OCI-LY3 (cell line): ENCODE measurements around the gene BRSK2.

Experiments used
- H2AFZ ChIP-seq: fragments of 200-600, 300-600 bp; shearing (Covaris generic); 2 replicates; pipeline ENCODE4 v1.6.0; 2014; ENCODE audit warnings: antibody characterized with exemption, low read depth, low read length
- H3K27ac ChIP-seq: fragments of 200-600, 300-600 bp; sonication (generic); 2 replicates; pipeline ENCODE4 v1.5.1; 2014; ENCODE audit warnings: mild to moderate bottlenecking, low read length, moderate library complexity, mixed read lengths
- H3K27me3 ChIP-seq: fragments of 200-600, 300-600 bp; sonication (generic); 2 replicates; pipeline ENCODE4 v1.6.1; 2014; ENCODE audit warnings: low read depth, low read length, mixed read lengths
- H3K36me3 ChIP-seq: fragments of 200-600, 300-600 bp; sonication (generic); replicated peaks from 2 replicates; pipeline ENCODE3; 2014; ENCODE audit warnings: low read depth, low read length, mixed read lengths
- H3K4me1 ChIP-seq: fragments of 300-600, 200-600 bp; sonication (generic); 2 replicates; pipeline ENCODE4 v1.6.1; 2014; ENCODE audit warnings: low read length, mixed read lengths
- H3K4me2 ChIP-seq: fragments of 200-600, 300-600 bp; sonication (generic); 2 replicates; pipeline ENCODE4 v1.6.1; 2014; ENCODE audit warnings: low read length, mixed read lengths
- H3K4me3 ChIP-seq: fragments of 300-600, 200-600 bp; sonication (generic); 2 replicates; pipeline ENCODE4 v1.5.1; 2014; ENCODE audit warnings: antibody characterized with exemption, mild to moderate bottlenecking, low read length, moderate library complexity
- H3K79me2 ChIP-seq: fragments of 300-600, 200-600 bp; shearing (Covaris generic); 2 replicates; pipeline ENCODE4 v1.6.1; 2014; ENCODE audit warnings: mild to moderate bottlenecking, low read length, mixed read lengths
- H3K9ac ChIP-seq: fragments of 300-600, 200-600 bp; shearing (Covaris generic); 2 replicates; pipeline ENCODE4 v1.6.0; 2014; ENCODE audit warnings: mild to moderate bottlenecking, low read length, moderate library complexity
- H3K9me3 ChIP-seq: fragments of 200-600, 300-600 bp; shearing (Covaris generic); 2 replicates; pipeline ENCODE4 v1.6.1; 2014; ENCODE audit warnings: low read length, mixed read lengths; ENCODE audit not compliant: insufficient read depth
- H4K20me1 ChIP-seq: fragments of 200-600, 300-600 bp; sonication (generic); 2 replicates; pipeline ENCODE4 v1.6.1; 2016; ENCODE audit warnings: low read length, mixed read lengths; ENCODE audit not compliant: insufficient read depth
- CTCF ChIP-seq: fragments of 200-600, 300-600 bp; sonication (generic); IDR thresholded peaks from 2 replicates; pipeline ENCODE4 v1.5.1; 2014; ENCODE audit warnings: antibody characterized with exemption, low read length, low read depth
- EZH2phosphoT487 ChIP-seq: fragments of 200-600 bp; shearing (Covaris generic); IDR thresholded peaks from 2 replicates; pipeline ENCODE4 v1.6.1; 2018; ENCODE audit warnings: antibody characterized with exemption, mixed run types, low read depth

Gene BRSK2

GRCh38 chr11:1382429-1382828 is 7.3 kb upstream of the BRSK2 start:
- Histone ChIP-seq H3K4me1 (peaks cover 8% of the 10 kb centered on the region), H3K36me3 (no peaks in the 10 kb centered on the region), H3K9me3 (no peaks in the 10 kb centered on the region), H3K4me2 (peak overlapping the region; percentile 80), H3K27ac (no peak overlapping the region), H3K79me2 (no peaks in the 10 kb centered on the region), H2AFZ (peak overlapping the region; percentile 69; the same call in 1 of the 2 replicates), H4K20me1 (no peaks in the 10 kb centered on the region), H3K27me3 (no peaks in the 10 kb centered on the region), H3K9ac (peak overlapping the region; percentile 77; the same call in 1 of the 2 replicates), H3K4me3 (peak overlapping the region; percentile 81)
- no peak for TF ChIP-seq CTCF
- no peak for TF ChIP-seq EZH2phosphoT487

- Histone ChIP-seq H3K9ac (peak overlapping the region; percentile 77), H3K4me3 (peak overlapping the region; percentile 81), H3K36me3 (no peaks in the 10 kb centered on the region), H4K20me1 (no peaks in the 10 kb centered on the region), H3K27me3 (no peaks in the 10 kb centered on the region), H3K27ac (peak overlapping the region; percentile 68), H2AFZ (peak overlapping the region; percentile 75; the same call in 1 of the 2 replicates), H3K4me2 (peak overlapping the region; percentile 80), H3K79me2 (no peaks in the 10 kb centered on the region), H3K9me3 (no peaks in the 10 kb centered on the region), H3K4me1 (peaks cover 8% of the 10 kb centered on the region)
- TF ChIP-seq EZH2phosphoT487 (no peak), CTCF (no peak)
Measured at GRCh38 chr11:1382831-1383607, 6.7 kb upstream of the BRSK2 start.

- no peaks in the 10 kb centered on the region for H3K36me3 ChIP-seq
- peaks cover 8% of the 10 kb centered on the region for H3K4me1 ChIP-seq
- TF ChIP-seq EZH2phosphoT487: no peak
- no peak for TF ChIP-seq CTCF
- H4K20me1 ChIP-seq: no peaks in the 10 kb centered on the region
- no peaks in the 10 kb centered on the region for H3K27me3 ChIP-seq
- H3K79me2 ChIP-seq: no peaks in the 10 kb centered on the region
- H3K4me2 ChIP-seq: no peak overlapping the region
- no peak overlapping the region for H2AFZ ChIP-seq
- no peak overlapping the region for H3K9ac ChIP-seq
- H3K9me3 ChIP-seq: no peaks in the 10 kb centered on the region
- no peak overlapping the region for H3K27ac ChIP-seq
- H3K4me3 ChIP-seq: no peak overlapping the region
Measured at GRCh38 chr11:1384199-1384970, 5.3 kb upstream of the BRSK2 start.

GRCh38 chr11:1387521-1387920 is 2.2 kb upstream of the BRSK2 start:
- no peaks in the 10 kb centered on the region for H4K20me1 ChIP-seq
- H3K79me2 ChIP-seq: no peaks in the 10 kb centered on the region
- H3K9me3 ChIP-seq: no peaks in the 10 kb centered on the region
- no peak overlapping the region for H3K4me3 ChIP-seq
- no peaks in the 10 kb centered on the region for H3K36me3 ChIP-seq
- no peak overlapping the region for H2AFZ ChIP-seq
- no peak overlapping the region for H3K4me2 ChIP-seq
- H3K27ac ChIP-seq: no peak overlapping the region
- peaks cover 8% of the 10 kb centered on the region for H3K4me1 ChIP-seq
- TF ChIP-seq CTCF: no peak
- TF ChIP-seq EZH2phosphoT487: no peak
- H3K9ac ChIP-seq: no peak overlapping the region
- no peaks in the 10 kb centered on the region for H3K27me3 ChIP-seq
